Measurements from ENCODE around the gene INSRR. TPM values are rescaled to one million over a fixed set of nuclear protein-coding genes. Genes with fewer than 3 reads are reported as not detected.

INSRR gene
- total RNA-seq, 1 experiment from 2014 or later = not detected

- no peak for DNase-seq
- Histone ChIP-seq H3K36me3 (replicated peaks; ENCODE audit: control insufficient read depth, insufficient read depth, low read length) (no peaks in the 10 kb centered on the region), H3K27me3 (ENCODE audit: control insufficient read depth, insufficient read depth, low read length) (peaks cover 32% of the 10 kb centered on the region), H3K4me3 (ENCODE audit: insufficient read depth, low read depth, low read length) (no peak overlapping the region)
These were observed 15.2 kb upstream of the INSRR start for GRCh38 chr1:156874142-156874541.

GRCh38 chr1:156873659-156874058, 14.7 kb upstream of the INSRR start:
- Histone ChIP-seq H3K36me3 (replicated peaks; ENCODE audit: control insufficient read depth, insufficient read depth, low read length) (no peaks in the 10 kb centered on the region), H3K4me3 (ENCODE audit: insufficient read depth, low read depth, low read length) (no peak overlapping the region), H3K27me3 (ENCODE audit: control insufficient read depth, insufficient read depth, low read length) (peaks cover 29% of the 10 kb centered on the region)
- no peak for DNase-seq

- DNase-seq = no peak
These were observed 10.5 kb upstream of the INSRR start for GRCh38 chr1:156869455-156869854.

DNA sequence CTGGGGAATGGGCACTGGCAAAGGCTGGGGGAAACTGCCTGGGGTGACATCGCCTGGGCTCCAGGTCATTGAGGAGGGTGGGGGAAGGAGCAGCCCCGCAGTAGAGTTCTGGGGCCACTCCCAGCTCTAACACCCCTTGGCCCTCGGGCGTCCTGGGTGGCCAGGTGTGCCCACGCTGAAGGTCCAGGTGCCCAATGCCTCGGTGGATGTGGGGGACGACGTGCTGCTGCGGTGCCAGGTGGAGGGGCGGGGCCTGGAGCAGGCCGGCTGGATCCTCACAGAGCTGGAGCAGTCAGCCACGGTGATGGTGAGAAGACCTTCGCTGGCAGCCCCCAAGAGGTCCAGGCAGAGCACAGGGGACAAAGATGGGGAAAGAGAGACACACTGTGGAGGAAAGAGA, 9.4 kb upstream of the INSRR start:
- peaks cover 19% of the 10 kb centered on the region for H3K27me3 ChIP-seq (ENCODE audit: control insufficient read depth, insufficient read depth, low read length)
- H3K36me3 ChIP-seq (replicated peaks; ENCODE audit: control insufficient read depth, insufficient read depth, low read length) = no peaks in the 10 kb centered on the region
- no peak overlapping the region for H3K4me3 ChIP-seq (ENCODE audit: insufficient read depth, low read depth, low read length)
- DNase-seq = no peak

More at GRCh38 chr1:156869455-156869854, 10.5 kb upstream of the INSRR start:
- no peak overlapping the region for H3K4me3 ChIP-seq (ENCODE audit: insufficient read depth, low read depth, low read length)
- peaks cover 10% of the 10 kb centered on the region for H3K27me3 ChIP-seq (ENCODE audit: control insufficient read depth, insufficient read depth, low read length)
- no peaks in the 10 kb centered on the region for H3K36me3 ChIP-seq (replicated peaks; ENCODE audit: control insufficient read depth, insufficient read depth, low read length)

GRCh38 chr1:156866249-156866909, 7.5 kb upstream of the INSRR start:
- Histone ChIP-seq H3K4me3 (ENCODE audit: insufficient read depth, low read depth, low read length) (no peak overlapping the region), H3K36me3 (replicated peaks; ENCODE audit: control insufficient read depth, insufficient read depth, low read length) (no peaks in the 10 kb centered on the region), H3K27me3 (ENCODE audit: control insufficient read depth, insufficient read depth, low read length) (peaks cover 39% of the 10 kb centered on the region)
- peak; percentile 71 for DNase-seq

- Histone ChIP-seq H3K27me3 (ENCODE audit: control insufficient read depth, insufficient read depth, low read length) (peaks cover 44% of the 10 kb centered on the region), H3K36me3 (replicated peaks; ENCODE audit: control insufficient read depth, insufficient read depth, low read length) (no peaks in the 10 kb centered on the region), H3K4me3 (ENCODE audit: insufficient read depth, low read depth, low read length) (no peak overlapping the region)
- no peak for DNase-seq
These were observed 6.9 kb upstream of the INSRR start for GRCh38 chr1:156865865-156866248.

- H3K27me3 ChIP-seq (ENCODE audit: control insufficient read depth, insufficient read depth, low read length) = peaks cover 50% of the 10 kb centered on the region
- H3K4me3 ChIP-seq (ENCODE audit: insufficient read depth, low read depth, low read length) = no peak overlapping the region
- no peak for DNase-seq
- H3K36me3 ChIP-seq (replicated peaks; ENCODE audit: control insufficient read depth, insufficient read depth, low read length) = no peaks in the 10 kb centered on the region
These were observed 6.3 kb upstream of the INSRR start for GRCh38 chr1:156865258-156865657.

- Histone ChIP-seq H3K4me3 (ENCODE audit: insufficient read depth, low read depth, low read length) (no peak overlapping the region), H3K27me3 (ENCODE audit: control insufficient read depth, insufficient read depth, low read length) (peaks cover 54% of the 10 kb centered on the region), H3K36me3 (replicated peaks; ENCODE audit: control insufficient read depth, insufficient read depth, low read length) (no peaks in the 10 kb centered on the region)
- DNase-seq = no peak
These were observed 5.9 kb upstream of the INSRR start for GRCh38 chr1:156864796-156865195.

DNA sequence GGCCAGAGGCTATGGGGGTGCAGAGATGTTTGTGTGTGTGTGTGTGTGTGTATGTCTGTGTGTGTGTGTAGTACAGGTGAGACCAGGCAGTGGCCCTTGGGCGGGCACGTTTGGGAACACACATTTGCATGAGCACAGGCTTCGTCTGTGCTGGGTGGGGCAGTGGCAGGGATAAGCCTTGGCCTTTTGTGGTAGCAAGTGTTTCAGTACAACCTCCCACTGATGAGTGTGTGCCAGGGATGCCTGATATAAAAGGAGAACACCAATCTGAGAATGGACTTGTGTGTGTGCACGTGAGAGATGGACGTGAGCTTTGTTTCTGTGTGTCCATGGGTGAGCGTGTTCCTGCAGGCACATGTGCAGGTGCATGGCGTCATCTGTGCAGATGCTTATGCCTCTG, 4.7 kb upstream of the INSRR start:
- no peak overlapping the region for H3K4me3 ChIP-seq (ENCODE audit: insufficient read depth, low read depth, low read length)
- H3K27me3 ChIP-seq (ENCODE audit: control insufficient read depth, insufficient read depth, low read length) = peaks cover 66% of the 10 kb centered on the region
- no peak for DNase-seq
- H3K36me3 ChIP-seq (replicated peaks; ENCODE audit: control insufficient read depth, insufficient read depth, low read length) = no peaks in the 10 kb centered on the region

GRCh38 chr1:156862997-156863599, 4.2 kb upstream of the INSRR start:
- DNase-seq = no peak
- Histone ChIP-seq H3K36me3 (replicated peaks; ENCODE audit: control insufficient read depth, insufficient read depth, low read length) (no peaks in the 10 kb centered on the region), H3K27me3 (ENCODE audit: control insufficient read depth, insufficient read depth, low read length) (peaks cover 71% of the 10 kb centered on the region), H3K4me3 (ENCODE audit: insufficient read depth, low read depth, low read length) (no peak overlapping the region)

DNA sequence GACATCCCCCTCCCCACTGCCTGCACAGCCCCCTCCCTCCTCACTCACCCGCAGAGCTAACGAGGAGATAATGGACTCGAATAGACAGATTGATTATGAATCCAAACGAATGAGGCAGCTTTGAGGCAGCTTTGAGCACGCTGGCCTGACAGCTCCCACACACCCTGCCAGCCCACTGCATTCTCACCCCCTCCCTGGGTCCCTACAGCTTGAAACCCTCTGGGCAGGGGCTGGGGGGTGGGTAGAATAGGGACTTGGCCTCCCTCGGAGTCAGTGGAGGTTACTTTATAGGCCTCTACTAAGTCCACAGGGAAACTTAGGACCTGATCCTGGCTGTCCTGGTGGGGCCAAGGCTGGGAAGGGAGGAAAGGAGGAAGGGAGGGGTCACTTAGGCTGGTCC, 3.7 kb upstream of the INSRR start:
- DNase-seq = no peak
- Histone ChIP-seq H3K27me3 (ENCODE audit: control insufficient read depth, insufficient read depth, low read length) (peaks cover 76% of the 10 kb centered on the region), H3K36me3 (replicated peaks; ENCODE audit: control insufficient read depth, insufficient read depth, low read length) (no peaks in the 10 kb centered on the region)

DNA sequence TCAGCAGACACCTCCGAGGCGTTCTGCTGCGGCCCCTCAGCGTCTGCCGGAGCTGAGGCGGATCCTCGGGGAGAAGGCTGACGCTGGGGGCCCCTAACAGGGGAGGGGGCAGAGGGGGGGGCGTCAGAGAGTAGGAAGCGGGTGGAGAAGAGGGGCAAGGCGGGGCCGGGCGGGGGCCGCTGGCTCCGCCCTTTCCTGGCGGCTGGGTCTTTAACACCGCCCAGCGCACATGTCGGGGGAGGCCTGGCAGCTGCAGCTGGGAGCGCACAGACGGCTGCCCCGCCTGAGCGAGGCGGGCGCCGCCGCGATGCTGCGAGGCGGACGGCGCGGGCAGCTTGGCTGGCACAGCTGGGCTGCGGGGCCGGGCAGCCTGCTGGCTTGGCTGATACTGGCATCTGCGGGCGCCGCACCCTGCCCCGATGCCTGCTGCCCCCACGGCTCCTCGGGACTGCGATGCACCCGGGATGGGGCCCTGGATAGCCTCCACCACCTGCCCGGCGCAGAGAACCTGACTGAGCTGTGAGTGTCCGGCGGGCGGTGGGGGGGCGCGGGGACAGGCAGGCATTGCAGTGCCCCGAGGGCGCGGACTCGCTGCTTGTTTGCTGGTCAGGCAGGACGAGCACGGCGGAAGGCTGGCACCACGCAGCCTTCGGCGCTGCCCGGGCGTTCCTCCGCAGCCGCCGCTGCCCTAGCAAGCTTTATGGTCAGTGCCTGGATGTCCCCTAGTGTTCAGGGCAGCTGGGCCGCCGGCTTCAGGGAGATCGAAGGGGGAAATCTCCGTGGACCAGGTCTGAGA, 1.9 kb upstream of the INSRR start, which contains the start of gene NTRK1:
TSS of gene NTRK1 (plus strand) at position 238 of the 796 bp plus-strand sequence. CDS start at position 308, 70 bp downstream.
- Histone ChIP-seq H3K4me3 (ENCODE audit: insufficient read depth, low read depth, low read length) (peak within 1 kb of the TSS; percentile 40), H3K27me3 (ENCODE audit: control insufficient read depth, insufficient read depth, low read length) (peaks cover 93% of the 10 kb centered on the region), H3K36me3 (replicated peaks; ENCODE audit: control insufficient read depth, insufficient read depth, low read length) (no peaks in the 10 kb centered on the region)
- DNase-seq = peak; percentile 97

More for the DNA sequence above, 3.7 kb upstream of the INSRR start:
- H3K4me3 ChIP-seq (ENCODE audit: insufficient read depth, low read depth, low read length) = no peak overlapping the region

DNA sequence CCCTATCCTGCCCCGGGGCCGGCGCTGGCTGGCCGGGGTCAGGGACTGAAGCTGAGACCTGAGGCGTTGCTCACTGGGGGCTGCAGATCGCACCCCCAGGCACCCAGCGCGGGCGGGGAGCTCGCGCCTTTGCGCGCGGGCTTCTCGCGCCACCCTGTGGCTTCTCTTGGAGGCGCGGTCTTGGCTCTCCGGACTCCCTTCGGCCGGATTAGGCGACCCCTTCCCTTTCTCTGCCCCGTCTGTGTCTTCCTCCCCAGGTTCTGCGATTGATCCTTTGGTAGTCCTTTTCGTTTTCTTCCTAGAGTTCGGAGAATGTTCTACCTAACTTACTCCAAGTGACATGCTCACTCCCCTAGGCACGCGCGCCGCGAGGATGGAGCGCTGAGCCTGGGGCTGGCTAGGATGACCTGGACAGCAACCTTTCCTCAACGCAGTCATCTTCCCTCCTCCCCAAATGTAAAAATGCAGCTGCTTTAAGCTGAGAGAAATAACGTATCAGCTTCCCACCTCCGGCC, 1.3 kb upstream of the INSRR start:
- Histone ChIP-seq H3K36me3 (replicated peaks; ENCODE audit: control insufficient read depth, insufficient read depth, low read length) (no peaks in the 10 kb centered on the region), H3K4me3 (ENCODE audit: insufficient read depth, low read depth, low read length) (peak overlapping the region; percentile 40), H3K27me3 (ENCODE audit: control insufficient read depth, insufficient read depth, low read length) (peaks cover 88% of the 10 kb centered on the region)
- peak; percentile 94 for DNase-seq

DNA sequence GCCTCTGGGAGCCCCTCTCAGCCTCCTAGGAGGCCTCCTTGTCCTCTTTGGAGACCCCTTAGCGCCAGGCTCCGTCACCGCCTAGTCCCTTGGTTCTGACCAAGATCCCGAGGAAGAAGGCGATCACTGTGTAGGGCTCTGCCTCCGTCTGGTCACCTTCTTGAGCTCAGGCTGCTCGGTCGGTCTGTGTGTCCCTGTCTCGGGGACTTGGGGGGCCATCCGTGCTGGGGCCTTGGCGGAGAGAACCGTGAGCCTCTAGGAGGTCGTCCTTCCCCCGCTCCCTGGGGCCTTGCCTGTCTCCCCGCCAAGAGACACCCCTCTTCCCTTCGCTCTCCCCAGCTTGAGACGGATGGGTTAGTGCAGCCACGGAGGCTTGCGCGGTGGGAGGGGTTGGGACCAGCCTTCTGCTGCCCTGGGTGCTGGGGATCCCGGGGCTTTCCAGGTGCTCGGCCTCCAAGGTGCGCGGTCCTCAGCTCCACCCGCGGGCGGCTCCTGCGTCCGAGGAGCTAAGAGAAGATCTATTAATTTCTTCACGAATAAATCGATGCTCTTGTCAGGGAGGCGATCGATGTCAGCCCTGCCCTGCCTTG, 701 bp upstream of the INSRR start:
- peak overlapping the region; percentile 40 for H3K4me3 ChIP-seq (ENCODE audit: insufficient read depth, low read depth, low read length)
- DNase-seq = peak; percentile 82

More for the DNA sequence above, 701 bp upstream of the INSRR start:
- H3K36me3 ChIP-seq (replicated peaks; ENCODE audit: control insufficient read depth, insufficient read depth, low read length) = no peaks in the 10 kb centered on the region
- peaks cover 85% of the 10 kb centered on the region for H3K27me3 ChIP-seq (ENCODE audit: control insufficient read depth, insufficient read depth, low read length)
